OCI-LY7 (cell line): ENCODE measurements around the gene RARA. TPM values are rescaled to one million over a fixed set of nuclear protein-coding genes. Genes with fewer than 3 reads are reported as not detected.

Experiments used
- BruUV-seq: library from RNA; stranded (reverse); fragments of 400-500 nt; replicated peaks from 2 replicates; lab custom pipeline; 2021; lab: Mats Ljungman, UMichigan
- CTCF ChIA-PET: fragments of 300-600 bp; sonication (Branson Sonifier 250); formaldehyde crosslinking; loops from one replicate; lab custom pipeline; 2022; ENCODE audit warnings: antibody characterized with exemption; ENCODE audit not compliant: unreplicated experiment; lab: Charles Lee
- POLR2A ChIA-PET: fragments of 300-600 bp; sonication (Branson Sonifier 250); formaldehyde crosslinking; loops from one replicate; lab custom pipeline; 2022; ENCODE audit warnings: antibody characterized with exemption; lab: Charles Lee
- DNase-seq: peaks from one replicate; pipeline ENCODE4 v3.0.0-alpha.2; 2015; ENCODE audit warnings: low spot score
- H2AFZ ChIP-seq: fragments of 200-600 bp; sonication (generic), shearing (Covaris generic); 2 replicates; pipeline ENCODE4 v1.6.1; 2014; ENCODE audit warnings: mild to moderate bottlenecking, antibody characterized with exemption, low read length, moderate library complexity
- H3K27ac ChIP-seq: fragments of 200-600 bp; sonication (generic); 2 replicates; pipeline ENCODE4 v1.5.1; 2014; ENCODE audit warnings: mixed run types, low read depth, mild to moderate bottlenecking, moderate library complexity, low read length, inconsistent platforms; ENCODE audit not compliant: poor library complexity, severe bottlenecking
- H3K36me3 ChIP-seq: fragments of 200-600 bp; sonication (generic); 2 replicates; pipeline ENCODE4 v1.6.1; 2014; ENCODE audit warnings: mild to moderate bottlenecking, antibody characterized with exemption, low read length, moderate library complexity, mixed read lengths; ENCODE audit not compliant: insufficient read depth
- H3K4me1 ChIP-seq: fragments of 200-600 bp; sonication (generic); 2 replicates; pipeline ENCODE4 v1.5.1; 2014; ENCODE audit warnings: mild to moderate bottlenecking, low read length; ENCODE audit not compliant: insufficient read depth, poor library complexity, severe bottlenecking
- H3K4me2 ChIP-seq: fragments of 200-600 bp; sonication (generic); 2 replicates; pipeline ENCODE4 v1.6.1; 2014; ENCODE audit warnings: mild to moderate bottlenecking, low read length
- H3K4me3 ChIP-seq: fragments of 200-600 bp; sonication (generic); 2 replicates; pipeline ENCODE4 v1.5.1; 2014; ENCODE audit warnings: mild to moderate bottlenecking, low read depth, low read length; ENCODE audit not compliant: poor library complexity, severe bottlenecking
- H3K79me2 ChIP-seq: fragments of 200-600 bp; sonication (generic); 2 replicates; pipeline ENCODE4 v1.6.1; 2016; ENCODE audit warnings: low read depth, mild to moderate bottlenecking, low read length, moderate library complexity, mixed read lengths; ENCODE audit not compliant: insufficient read depth
- H3K9me2 ChIP-seq: fragments of 200-600 bp; sonication (generic); 2 replicates; pipeline ENCODE4 v1.6.1; 2016; ENCODE audit warnings: mild to moderate bottlenecking, low read length, mixed read lengths; ENCODE audit not compliant: insufficient read depth
- H3K9me3 ChIP-seq: fragments of 200-600 bp; sonication (generic); 2 replicates; pipeline ENCODE4 v1.6.1; 2014; ENCODE audit warnings: mild to moderate bottlenecking, mixed run types, low read length, mixed read lengths
- H4K20me1 ChIP-seq: fragments of 200-600 bp; sonication (generic); 2 replicates; pipeline ENCODE4 v1.6.1; 2014; ENCODE audit warnings: mild to moderate bottlenecking, antibody characterized with exemption, low read length, moderate library complexity, mixed read lengths; ENCODE audit not compliant: insufficient read depth
- CTCF ChIP-seq: fragments of 200-600 bp; sonication (generic); conservative IDR thresholded peaks from 2 replicates; pipeline ENCODE4 v1.5.1; 2014; ENCODE audit warnings: mild to moderate bottlenecking, antibody characterized with exemption, low read length, moderate library complexity, mixed read lengths
- EZH2phosphoT487 ChIP-seq: fragments of 200-600 bp; sonication (generic); IDR thresholded peaks from 2 replicates; pipeline ENCODE4 v1.6.1; 2018; ENCODE audit warnings: low read depth, borderline replicate concordance, mild to moderate bottlenecking, mixed run types, antibody characterized with exemption, low read length, moderate library complexity, mixed read lengths
- intact Hi-C: fragments of 100-400 bp; cut with micrococcal nuclease; formaldehyde crosslinking; loops from one replicate; pipeline ENCODE4 v1.10.0; 2022; ENCODE audit not compliant: unreplicated experiment
- total RNA-seq, 2 experiments: library from RNA; depleted of rRNA in 1 of 2; stranded (reverse); fragments of >200 nt in 1 of 2; shearing (Covaris generic) in 1 of 2; gene quantifications; 2 replicates each; pipeline ENCODE4 v1.2.3, GENCODE V29; 2014 to 2022

Gene RARA
- total RNA-seq, 2 experiments from 2014 or later, result 3.1 to 8.6 TPM

- Histone ChIP-seq H2AFZ (no peak overlapping the region), H3K9me3 (no peaks in the 10 kb centered on the region), H3K36me3 (no peaks in the 10 kb centered on the region), H3K27ac (peak overlapping the region; percentile 26), H4K20me1 (no peaks in the 10 kb centered on the region), H3K4me3 (peak overlapping the region; percentile 11), H3K9me2 (no peaks in the 10 kb centered on the region), H3K79me2 (no peaks in the 10 kb centered on the region), H3K4me1 (peaks cover 29% of the 10 kb centered on the region), H3K4me2 (peak overlapping the region; percentile 60)
- TF ChIP-seq CTCF (no peak), EZH2phosphoT487 (no peak)
- ChIA-PET CTCF (no interaction called here), POLR2A (no interaction called here)
- no TSS peak for BruUV-seq
- DNase-seq, result peak; percentile 49
- intact Hi-C loops, result no loop called here
These were observed 38.5 kb downstream of the RARA start for GRCh38 chr17:40347319-40348135.

- Histone ChIP-seq H3K27ac (peak overlapping the region; percentile 26), H3K4me2 (peak overlapping the region; percentile 60), H3K36me3 (no peaks in the 10 kb centered on the region), H3K9me3 (no peaks in the 10 kb centered on the region), H2AFZ (no peak overlapping the region), H3K4me3 (no peak overlapping the region), H3K79me2 (no peaks in the 10 kb centered on the region), H3K4me1 (peaks cover 27% of the 10 kb centered on the region), H4K20me1 (no peaks in the 10 kb centered on the region), H3K9me2 (no peaks in the 10 kb centered on the region)
- ChIA-PET CTCF (no interaction called here), POLR2A (no interaction called here)
- no TSS peak for BruUV-seq
- intact Hi-C loops, result no loop called here
- DNase-seq, result no peak
- TF ChIP-seq EZH2phosphoT487 (no peak), CTCF (no peak)
These were observed 39.1 kb downstream of the RARA start for GRCh38 chr17:40348136-40348504.
